Amygdala (tissue), 56 donors: Measurements from ENCODE around the gene KRI1.
"Not testable (repeated sequence)": the region's sequence is repeated elsewhere in the genome, so short reads cannot be mapped to it uniquely, and the experiment has no call there.

ENCODE experiments used
- DNase-seq, 56 donors: peaks; one replicate each; lab custom pipeline; 2025; lab: John Stamatoyannopoulos, UW

Gene KRI1

DNA sequence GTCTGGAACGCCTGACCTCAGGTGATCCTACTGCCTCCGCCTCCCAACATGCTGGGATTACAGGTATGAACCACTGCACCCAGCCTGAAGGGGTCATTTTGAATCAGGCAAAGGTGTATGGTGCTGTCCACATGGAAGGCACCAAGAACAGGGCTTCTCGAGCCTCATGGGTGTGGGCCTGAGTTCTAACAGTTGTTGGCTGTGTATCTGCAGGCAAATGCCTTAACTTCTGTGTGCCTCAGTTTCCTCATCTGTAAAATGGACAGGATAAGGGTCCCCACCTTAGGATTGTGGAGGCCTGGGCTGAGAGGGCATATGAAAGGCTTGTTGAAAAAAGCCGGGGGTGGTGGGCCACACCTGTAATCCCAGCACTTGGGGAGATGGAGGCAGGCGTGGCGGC, 12.1 kb upstream of the KRI1 start:
- no peak for DNase-seq

DNA sequence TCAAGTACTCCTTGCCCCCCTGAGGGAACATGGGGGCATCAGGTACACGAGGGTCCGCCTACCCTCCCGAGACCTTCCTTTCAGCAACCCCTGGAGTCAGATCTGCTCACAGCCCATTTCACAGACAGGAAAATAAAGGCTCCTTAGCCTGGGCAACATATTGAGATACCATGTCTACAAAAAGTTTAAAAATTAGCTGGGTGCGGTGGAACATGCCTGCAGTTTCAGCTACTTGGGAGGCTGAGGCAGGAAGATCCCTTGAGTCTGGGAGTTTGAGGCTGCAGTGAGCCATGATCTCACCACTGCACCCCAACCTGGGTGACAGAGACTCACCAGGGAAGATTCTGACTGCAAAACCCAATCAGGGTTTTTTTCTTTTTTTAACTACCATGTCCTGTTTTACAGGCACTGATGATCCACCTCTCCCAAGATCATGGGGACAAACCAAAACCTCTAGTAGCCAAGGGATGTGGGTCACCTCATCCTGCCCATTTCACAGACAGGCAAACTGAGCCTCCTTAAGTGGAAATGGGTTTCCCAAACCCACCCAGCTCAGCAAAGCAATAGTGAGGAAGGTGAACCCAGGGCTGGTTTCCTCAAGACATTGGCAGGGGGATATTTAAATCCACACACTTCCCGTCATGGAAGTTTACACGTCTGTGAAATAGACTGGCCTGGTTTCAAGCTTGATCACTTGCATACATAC, 9.4 kb upstream of the KRI1 start:
- no peak for DNase-seq

- no peak for DNase-seq
Measured at GRCh38 chr19:10574462-10574861, 8.7 kb upstream of the KRI1 start.

- DNase-seq: not testable (repeated sequence)
Measured at GRCh38 chr19:10573793-10574192, 8.0 kb upstream of the KRI1 start.

DNA sequence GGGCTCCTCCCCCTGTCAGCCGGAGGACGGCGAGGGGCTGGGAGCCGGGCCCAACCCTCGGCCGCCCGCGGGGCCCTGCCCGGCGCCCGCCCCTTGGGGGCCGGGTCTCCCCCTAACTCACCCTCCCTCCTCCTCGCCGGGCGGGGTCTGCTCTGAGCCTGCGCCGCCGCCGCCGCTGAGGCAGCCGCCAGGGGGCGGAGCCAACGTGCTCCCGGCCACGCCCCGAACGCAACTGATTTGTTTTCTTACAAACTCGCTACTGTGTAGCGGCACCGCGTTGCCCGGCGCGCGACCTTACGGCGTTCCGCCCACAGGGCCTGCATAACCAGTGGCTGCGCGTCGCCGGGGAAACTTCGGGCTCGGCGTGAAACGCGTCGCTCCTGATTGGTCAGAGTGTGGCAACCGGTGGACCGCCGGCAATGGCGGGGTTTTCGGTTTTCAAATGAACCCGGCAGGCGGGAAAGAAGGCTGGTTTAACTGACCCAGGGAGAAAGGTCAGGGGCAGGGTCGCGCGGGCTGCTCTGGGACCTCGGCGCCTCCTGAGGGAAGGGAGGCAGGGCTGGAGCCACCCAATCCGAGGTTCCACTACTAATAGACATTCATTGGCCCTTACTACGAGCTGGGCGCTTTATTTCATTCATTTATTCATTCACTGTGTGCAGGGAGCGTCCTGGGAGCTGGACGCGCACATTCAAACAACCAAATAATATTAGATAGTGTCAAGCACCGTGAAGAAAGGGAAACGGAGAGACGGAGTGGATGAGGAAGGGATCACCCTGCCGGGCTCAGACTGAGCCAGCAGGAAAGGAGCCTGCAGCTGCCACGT, 3.2 kb upstream of the KRI1 start, which contains the start of gene CDKN2D:
Gene CDKN2D (minus strand): TSS at position 154 of the 826 bp plus-strand sequence. CDS start 326 bp downstream, outside the sequence.
- peak; percentile 59 to 100 (median 99) for DNase-seq

- DNase-seq: peak in 12 of 56 donors; percentile 15 to 72 (median 48)
Measured at GRCh38 chr19:10568062-10568825, 2.4 kb upstream of the KRI1 start.

DNA sequence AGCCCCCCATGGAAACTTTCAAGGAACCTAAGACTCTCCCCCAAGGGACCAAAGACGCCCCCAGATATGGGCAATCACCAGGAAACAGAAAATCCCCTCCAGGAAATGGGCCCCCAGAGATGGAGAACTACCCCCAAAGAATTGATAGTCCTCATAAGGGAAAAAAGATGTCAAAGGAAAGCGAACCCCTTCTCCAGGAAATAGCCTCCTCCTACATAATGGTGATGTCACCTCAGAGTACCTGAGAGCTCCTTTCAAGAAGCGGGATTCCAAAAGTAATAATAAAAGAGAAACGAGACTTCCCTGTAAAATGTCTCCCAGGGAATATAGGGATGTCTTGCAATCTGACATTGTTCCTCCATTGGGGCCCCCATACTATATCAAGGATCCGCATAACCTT, 1.8 kb upstream of the KRI1 start:
- DNase-seq: no peak

DNA sequence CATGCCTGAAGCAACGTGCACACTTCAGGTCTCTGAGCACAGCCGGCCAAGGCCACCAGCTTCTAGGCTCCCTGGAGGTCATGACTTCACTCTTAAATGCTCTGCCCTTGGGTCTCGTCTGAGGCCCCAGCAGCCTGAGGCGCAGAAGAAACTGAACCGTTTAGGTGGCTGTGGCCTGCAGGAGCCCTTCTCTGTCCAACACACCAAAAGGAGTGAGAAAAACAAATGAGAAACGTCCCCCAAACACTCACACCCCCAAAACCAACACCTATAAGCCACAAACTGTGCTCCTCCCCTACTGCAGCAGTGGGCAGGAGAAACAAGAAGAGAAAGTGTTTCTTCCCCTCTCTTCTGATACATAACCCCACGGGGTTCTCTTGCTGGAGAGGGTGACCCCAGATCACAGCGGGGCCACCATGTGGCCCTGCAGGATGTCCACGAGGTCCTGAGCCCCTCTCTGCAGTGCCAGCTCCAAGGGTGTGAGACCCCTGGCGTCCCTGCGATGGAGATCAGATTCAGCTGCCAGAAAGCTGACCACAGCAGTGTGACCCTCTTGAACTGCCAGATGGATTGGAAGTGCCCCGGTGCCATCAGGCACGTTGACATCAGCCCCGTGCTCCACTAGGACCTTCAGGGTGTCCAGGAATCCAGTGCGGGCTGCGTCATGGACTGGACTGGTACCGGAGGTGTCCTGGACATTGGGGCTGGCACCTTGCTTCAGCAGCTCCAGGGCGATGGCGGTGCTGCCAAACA, 1.0 kb upstream of the KRI1 start:
- peak in 2 of 56 donors; percentile 1 to 8 for DNase-seq

GRCh38 chr19:10566408-10566657, 523 bp upstream of the KRI1 start:
- DNase-seq: no peak

DNA sequence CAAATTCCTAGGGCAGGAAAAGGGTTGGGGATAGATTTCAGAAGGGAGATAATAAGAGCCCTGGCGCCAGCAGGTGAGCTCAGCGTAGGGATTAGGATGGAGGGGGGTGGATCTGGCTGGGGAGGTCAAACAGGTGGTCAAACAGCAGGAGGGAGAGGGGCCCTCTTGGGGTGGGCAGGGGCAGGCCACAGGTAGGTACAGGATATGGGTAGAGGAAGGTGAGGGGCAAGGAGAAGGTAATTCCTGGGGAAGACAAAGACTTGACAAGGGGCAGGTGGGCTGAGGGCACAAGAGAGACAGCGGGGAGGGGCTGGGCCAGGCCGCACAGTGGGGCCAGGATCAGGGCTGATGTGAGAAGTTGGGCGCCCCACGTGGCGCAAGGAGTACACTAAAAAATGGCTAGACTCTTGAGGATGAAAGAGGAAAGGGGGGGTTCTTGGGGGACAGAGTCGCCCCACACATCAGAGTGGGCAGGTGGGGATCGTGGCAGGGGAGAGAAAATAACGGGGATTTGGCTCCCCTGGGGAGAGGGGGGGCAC, 713 bp downstream of the KRI1 start:
- DNase-seq: peak in 6 of 56 donors; percentile 15 to 49 (median 26)

- DNase-seq: no peak
Measured at GRCh38 chr19:10562609-10563008, 3.2 kb downstream of the KRI1 start.

GRCh38 chr19:10560154-10560553, 5.7 kb downstream of the KRI1 start:
- no peak for DNase-seq

- no peak for DNase-seq
Measured at GRCh38 chr19:10557603-10558197, 8.1 kb downstream of the KRI1 start.

DNA sequence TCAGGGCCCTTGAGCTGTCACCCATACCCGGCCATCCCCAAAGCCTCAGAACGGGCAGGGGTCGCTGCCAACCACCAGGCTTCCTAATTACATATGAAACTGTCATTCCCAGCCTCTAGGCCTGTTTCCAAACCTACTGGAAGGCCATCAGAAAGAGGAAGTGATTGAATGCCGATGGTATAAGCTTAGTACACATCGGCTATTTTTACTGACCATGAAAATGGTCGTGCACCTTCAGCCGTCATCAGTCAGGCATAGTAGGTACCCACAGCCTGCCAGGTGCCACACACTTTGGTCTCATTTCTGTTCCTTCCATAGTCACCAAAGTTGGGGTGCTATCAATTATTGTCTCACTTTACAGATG, 10.2 kb downstream of the KRI1 start:
- DNase-seq: no peak

- DNase-seq: no peak
Measured at GRCh38 chr19:10554760-10555609, 10.8 kb downstream of the KRI1 start.

DNA sequence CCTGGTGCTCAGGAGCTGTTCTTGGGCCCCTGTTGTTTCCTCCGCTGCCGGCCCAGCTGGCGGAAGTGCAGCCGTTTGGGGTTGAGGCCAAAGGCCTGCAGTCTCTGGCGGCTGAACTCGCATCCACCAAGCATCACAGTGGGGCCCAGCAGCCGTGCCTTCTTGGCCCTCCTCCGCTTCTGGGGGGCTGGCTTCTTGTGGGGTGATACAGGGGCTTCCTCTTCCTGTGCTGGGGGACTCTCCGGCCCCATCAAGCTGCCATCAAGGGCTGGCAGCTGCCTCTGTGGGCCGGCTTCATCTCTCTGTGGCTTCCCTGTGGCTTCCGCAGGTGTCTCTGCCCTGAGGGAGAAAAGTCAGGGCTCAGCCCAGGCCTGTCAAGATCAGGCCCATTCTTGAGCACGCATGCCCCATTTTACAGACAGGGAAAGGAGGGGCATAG, 11.8 kb downstream of the KRI1 start:
- DNase-seq: no peak

- no peak for DNase-seq
Measured at GRCh38 chr19:10553087-10553667, 12.6 kb downstream of the KRI1 start.

DNA sequence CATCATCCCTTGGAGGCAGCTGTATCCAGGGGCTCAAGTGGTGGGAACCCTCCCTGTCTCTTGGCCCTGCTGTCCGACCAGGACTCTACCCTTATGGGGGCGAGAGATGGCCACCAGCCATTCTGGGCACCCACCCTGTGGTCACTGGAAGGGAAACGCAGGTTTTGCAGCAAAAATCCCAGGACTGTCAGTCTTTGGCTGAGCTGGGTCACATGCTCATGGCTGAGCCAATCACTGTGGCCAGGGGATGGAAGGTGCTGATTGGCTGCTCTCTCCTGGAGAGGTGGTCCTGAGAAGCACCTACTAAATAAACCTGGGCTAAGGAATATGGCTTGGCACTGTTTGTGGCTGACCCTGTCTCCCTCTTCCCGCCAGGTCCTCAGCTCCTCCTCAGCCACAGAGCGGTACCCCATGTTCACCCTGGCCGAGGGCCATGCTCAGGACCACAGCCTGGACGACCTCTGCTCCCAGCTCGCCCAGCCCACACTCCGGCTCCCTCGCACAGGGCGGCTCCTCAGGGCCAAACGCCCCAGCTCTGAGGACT, 13.2 kb downstream of the KRI1 start:
- DNase-seq: peak in 19 of 56 donors; percentile 1 to 49 (median 21)
